GM18526 (cell line): ENCODE data around the gene SUB1.

ENCODE experiments used
- POLR2A ChIP-seq: IDR thresholded peaks from 3 replicates; pipeline ENCODE4 v1.6.1; 2011; ENCODE audit not compliant: insufficient read length; ENCODE audit errors: extremely low read depth

SUB1 gene

DNA sequence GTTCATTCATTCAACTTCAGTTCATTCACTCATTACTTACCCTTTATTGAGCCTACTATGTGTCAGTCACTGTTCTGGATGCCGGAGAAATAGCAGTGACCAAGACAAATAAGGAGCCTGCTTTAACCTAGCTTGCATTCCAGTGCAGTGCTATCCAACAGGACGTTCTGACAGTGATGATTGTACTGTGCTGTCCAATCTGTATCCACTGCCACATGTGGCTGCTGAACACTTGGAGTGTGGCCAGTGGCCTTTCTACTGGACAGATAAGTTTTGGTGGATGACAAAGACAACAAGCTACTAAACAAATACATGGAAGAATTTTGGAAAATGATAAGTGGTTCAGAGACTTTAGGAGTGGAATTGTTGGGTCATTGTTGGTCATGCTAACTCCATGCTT is 33.6 kb downstream of the SUB1 start:
- TF ChIP-seq POLR2A: no peak

DNA sequence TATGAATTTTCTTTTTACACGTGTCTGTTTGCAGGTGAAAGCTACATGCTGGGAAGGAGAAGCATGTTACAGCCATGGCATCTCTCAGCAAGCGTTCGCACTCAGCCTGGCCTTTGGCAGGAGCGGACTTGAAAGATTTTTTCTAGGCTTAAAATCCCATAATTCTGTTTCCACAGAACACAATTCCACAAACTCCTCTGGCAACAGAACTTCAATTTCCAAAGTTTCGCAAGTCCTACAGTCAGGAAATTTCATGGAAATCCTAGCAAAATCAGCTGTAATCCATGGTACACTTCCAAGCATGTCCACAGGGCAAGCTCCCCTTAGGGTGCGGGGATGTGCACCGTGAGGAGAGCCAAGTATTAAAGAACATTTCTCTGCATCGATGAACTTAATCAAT is 35.9 kb downstream of the SUB1 start:
- no peak for TF ChIP-seq POLR2A

DNA sequence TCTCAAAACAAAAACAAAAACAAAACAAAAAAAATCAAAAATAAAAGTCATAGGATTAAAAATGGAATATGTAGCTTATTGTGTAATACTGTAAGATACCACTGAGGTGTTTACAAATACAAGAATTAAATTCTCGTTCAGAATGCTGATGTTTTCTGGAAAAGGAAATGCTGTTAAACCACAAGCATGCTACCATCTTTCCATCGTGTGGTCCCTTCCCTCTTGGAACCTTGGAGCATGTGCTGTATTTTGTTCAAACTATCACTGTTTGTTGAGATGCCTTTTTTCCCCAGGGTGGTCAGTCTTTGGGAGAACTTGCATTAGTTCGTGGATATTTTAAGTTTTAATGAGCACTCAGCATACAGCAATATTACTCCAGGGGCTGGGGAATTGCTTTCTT is 39.7 kb downstream of the SUB1 start:
- no peak for TF ChIP-seq POLR2A

- no peak for TF ChIP-seq POLR2A
Measured at GRCh38 chr5:32625547-32625946, 40.2 kb downstream of the SUB1 start.

DNA sequence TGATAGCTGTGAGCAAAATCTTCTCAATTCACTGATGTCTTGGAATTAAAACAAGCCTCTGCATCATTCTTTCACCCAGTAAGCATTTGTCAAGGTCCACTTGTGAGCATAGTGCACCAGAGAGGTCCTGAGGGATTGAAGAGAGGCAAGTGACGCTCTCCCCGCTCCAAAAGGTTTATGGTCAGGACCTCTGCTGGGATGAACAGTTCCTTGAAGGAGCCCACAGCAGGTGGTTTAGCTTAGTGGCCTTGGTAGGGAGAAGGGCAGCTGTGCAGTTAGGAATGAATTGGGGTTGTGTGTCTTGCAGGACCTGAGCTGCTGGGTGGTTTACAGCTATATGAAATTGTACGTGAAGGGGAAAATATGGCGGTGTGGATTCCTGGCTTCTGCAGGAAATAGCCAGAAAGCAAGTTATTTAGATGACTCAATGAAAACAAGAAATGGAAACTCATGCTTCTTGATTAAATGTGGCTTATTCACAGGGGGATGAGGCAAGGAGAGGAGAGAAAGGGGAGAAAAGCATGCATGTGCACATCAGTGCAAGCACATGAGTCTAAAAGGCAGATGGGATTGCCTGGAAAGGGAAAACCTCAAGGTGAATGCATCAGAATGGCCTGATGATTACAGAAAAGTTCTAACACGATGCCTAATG is 42.0 kb downstream of the SUB1 start:
- no peak for TF ChIP-seq POLR2A

- no peak for TF ChIP-seq POLR2A
Measured at GRCh38 chr5:32628049-32628844, 42.9 kb downstream of the SUB1 start.

GRCh38 chr5:32630867-32631491 is 45.6 kb downstream of the SUB1 start:
- no peak for TF ChIP-seq POLR2A

GRCh38 chr5:32638309-32638708 is 53.0 kb downstream of the SUB1 start:
- no peak for TF ChIP-seq POLR2A

DNA sequence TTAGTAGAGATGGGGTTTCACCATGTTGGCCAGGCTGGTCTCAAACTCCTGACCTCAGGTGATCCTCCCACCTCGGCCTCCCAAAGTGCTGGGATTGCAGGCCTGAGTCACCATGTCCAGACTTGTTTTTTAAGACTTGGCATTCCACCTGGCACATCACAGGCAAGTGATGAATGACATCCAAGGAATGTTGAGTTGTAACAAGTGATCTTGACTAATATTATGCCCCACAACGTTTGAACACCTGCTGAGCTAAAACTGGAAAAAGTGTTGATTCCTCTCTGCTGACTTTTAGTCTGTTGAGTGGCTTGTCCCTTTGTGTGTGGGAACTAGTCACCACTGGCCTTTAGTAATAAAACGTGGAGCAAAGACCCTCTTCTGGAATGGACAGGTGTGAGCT is 54.6 kb downstream of the SUB1 start:
- no peak for TF ChIP-seq POLR2A

GRCh38 chr5:32642276-32643002 is 57.1 kb downstream of the SUB1 start:
- no peak for TF ChIP-seq POLR2A

GRCh38 chr5:32645246-32645645 is 59.9 kb downstream of the SUB1 start:
- no peak for TF ChIP-seq POLR2A

DNA sequence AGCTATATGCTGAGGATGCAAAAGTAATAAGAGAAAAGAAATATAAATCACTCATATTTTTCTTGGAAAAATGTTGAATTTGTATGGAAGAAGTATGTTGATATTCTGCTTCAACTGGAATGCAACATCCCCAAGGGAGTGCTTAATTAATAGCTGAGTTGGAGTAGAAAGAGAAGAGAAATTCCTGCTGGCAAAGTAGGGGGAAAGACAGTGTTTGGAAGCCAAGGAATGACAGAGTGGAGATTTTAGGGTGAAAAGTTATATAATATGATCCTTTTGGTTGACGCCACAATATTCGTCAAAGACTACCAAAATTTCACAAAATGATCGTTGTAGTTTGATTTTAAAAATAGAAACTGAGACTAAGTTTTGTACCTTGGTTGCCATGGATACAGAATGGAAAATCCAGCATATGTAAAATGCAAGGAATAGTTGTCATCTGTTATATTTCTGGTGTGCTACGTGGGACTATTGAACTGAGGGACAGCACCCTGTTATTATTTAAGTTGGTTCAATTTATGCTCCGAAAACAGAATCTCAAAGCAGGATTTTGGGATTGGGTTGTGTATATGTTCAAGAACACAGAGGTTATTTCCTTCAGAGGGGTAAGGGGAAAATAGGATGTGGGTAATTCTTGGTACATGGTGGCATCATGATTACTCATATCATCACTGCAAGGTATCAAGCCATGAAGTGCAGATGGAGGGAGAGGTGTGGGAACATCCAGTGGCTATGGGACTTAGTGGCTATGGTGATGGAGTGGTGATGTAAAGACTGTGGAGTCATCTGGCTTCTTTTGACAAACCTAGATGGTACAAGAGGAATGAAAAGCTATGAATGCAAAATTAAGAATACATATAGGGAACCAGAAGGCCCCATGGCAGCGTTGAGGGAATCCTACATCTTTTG is 61.0 kb downstream of the SUB1 start:
- no peak for TF ChIP-seq POLR2A

DNA sequence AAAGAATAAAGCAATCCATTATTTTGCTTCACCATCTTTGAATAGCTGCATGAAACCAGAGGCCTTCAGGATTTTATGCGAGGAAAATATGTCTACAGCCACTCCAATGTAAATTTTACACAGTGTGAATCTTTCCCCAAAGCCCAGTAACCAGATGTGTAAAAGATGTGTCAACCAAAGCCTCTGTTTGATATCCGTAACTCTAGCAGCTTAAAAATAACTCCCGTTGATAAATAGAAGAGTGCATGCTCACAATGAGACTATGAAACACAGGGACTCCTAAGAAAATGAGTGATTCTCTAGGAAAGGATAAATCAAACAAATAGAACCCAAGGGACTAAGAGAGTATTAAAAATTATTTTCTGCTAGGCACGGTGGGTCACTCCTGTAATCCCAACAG is 65.7 kb downstream of the SUB1 start:
- TF ChIP-seq POLR2A: no peak

DNA sequence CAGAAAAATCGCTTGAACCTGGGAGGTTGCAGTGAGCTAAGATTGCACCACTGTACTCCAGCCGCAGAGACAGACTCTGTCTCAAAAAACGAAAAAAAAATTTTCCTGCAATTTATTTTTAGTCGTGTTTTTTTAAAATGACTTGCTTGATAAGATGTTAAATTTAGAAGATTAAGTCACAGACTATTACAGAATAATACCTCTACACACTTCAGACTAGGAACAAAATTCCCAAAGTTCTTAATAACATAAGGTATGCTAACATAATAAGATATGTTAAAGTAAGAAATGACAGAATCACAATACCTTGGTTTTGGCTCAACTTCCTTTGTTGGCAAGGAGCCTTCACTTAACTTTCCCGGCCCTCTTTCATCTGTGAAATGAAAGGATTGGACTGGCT is 66.3 kb downstream of the SUB1 start:
- TF ChIP-seq POLR2A: no peak
